TTC549 (cell line): ENCODE data around the gene ANKS1B.

ENCODE experiments used
- FAIRE-seq: peaks from 2 replicates; lab custom pipeline; 2012; peaks lifted over from hg19 to GRCh38; lab: Jason Lieb, UNC

The ANKS1B gene

GRCh38 chr12:99170461-99170860, 814.3 kb downstream of the ANKS1B start:
- no peak for FAIRE-seq

GRCh38 chr12:99170037-99170436, 814.7 kb downstream of the ANKS1B start:
- no peak for FAIRE-seq

GRCh38 chr12:99157946-99158345, 826.8 kb downstream of the ANKS1B start:
- FAIRE-seq = no peak

GRCh38 chr12:99154983-99155336, 829.8 kb downstream of the ANKS1B start:
- no peak for FAIRE-seq

GRCh38 chr12:99154216-99154982, 830.3 kb downstream of the ANKS1B start:
- FAIRE-seq = no peak

- FAIRE-seq = no peak
Observed at GRCh38 chr12:99153293-99153692, 831.4 kb downstream of the ANKS1B start.

GRCh38 chr12:99152337-99152736, 832.4 kb downstream of the ANKS1B start:
- FAIRE-seq = no peak

GRCh38 chr12:99151744-99152143, 833.0 kb downstream of the ANKS1B start:
- FAIRE-seq = no peak

GRCh38 chr12:99147130-99147529, 837.6 kb downstream of the ANKS1B start:
- no peak for FAIRE-seq

- no peak for FAIRE-seq
Observed at GRCh38 chr12:99146730-99147129, 838.0 kb downstream of the ANKS1B start.

- FAIRE-seq = no peak
Observed at GRCh38 chr12:99146185-99146584, 838.6 kb downstream of the ANKS1B start.

GRCh38 chr12:99142651-99143050, 842.1 kb downstream of the ANKS1B start:
- no peak for FAIRE-seq

GRCh38 chr12:99140017-99140720, 844.6 kb downstream of the ANKS1B start:
- FAIRE-seq = no peak

GRCh38 chr12:99138393-99138792, 846.3 kb downstream of the ANKS1B start:
- FAIRE-seq = no peak

- no peak for FAIRE-seq
Observed at GRCh38 chr12:99137124-99137855, 847.4 kb downstream of the ANKS1B start.

- FAIRE-seq = no peak
Observed at GRCh38 chr12:99136516-99136915, 848.2 kb downstream of the ANKS1B start.

- FAIRE-seq = no peak
Observed at GRCh38 chr12:99135376-99135775, 849.4 kb downstream of the ANKS1B start.

GRCh38 chr12:99133401-99133800, 851.3 kb downstream of the ANKS1B start:
- no peak for FAIRE-seq

- FAIRE-seq = no peak
Observed at GRCh38 chr12:99131751-99132199, 853.0 kb downstream of the ANKS1B start.

- FAIRE-seq = no peak
Observed at GRCh38 chr12:99130808-99131553, 853.8 kb downstream of the ANKS1B start.

- no peak for FAIRE-seq
Observed at GRCh38 chr12:99128246-99128802, 856.4 kb downstream of the ANKS1B start.

GRCh38 chr12:99122959-99123358, 861.8 kb downstream of the ANKS1B start:
- FAIRE-seq = no peak
